Measurements from ENCODE around the gene SH3RF3. TPM values are rescaled to one million over a fixed set of nuclear protein-coding genes. Genes with fewer than 3 reads are reported as not detected.

Gene SH3RF3
- total RNA-seq, 4 donors from 2014 or later = 5.3 to 10.0 (median 8.0) TPM

DNA sequence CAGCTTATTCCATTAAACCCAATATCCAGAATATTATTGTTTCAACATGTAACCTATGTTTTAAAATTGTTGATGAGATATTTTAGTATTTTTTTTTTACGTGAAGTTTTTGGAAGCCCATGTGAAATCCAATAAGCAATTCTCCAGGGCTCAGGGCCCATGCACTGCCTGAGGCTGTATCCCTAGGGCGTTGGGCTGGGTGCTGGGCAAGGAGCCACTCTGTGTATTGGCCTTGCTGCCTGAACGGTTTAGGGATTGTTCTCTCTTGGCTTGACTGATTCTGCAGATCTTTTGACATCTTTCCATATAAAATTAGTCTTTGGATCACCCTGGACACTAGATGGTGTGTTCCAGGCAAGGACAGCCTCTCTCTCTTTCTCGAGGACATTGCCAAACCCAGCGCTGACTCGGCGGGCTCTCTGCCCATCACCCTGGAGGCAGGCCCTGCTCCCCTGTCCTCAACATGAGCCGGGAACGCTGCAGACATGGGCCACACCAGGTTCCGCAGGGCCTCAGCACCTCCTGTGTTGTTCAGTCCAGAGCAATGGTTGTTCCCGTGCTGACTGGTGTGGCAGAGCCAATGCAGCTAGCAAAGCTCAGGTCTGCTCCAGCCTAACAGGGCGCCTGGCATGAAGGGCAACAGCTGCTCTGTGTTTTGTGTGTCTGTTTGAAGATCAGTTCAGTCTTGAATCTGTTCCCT, 321.7 kb downstream of the SH3RF3 start:
- TF ChIP-seq, protein P1, sequence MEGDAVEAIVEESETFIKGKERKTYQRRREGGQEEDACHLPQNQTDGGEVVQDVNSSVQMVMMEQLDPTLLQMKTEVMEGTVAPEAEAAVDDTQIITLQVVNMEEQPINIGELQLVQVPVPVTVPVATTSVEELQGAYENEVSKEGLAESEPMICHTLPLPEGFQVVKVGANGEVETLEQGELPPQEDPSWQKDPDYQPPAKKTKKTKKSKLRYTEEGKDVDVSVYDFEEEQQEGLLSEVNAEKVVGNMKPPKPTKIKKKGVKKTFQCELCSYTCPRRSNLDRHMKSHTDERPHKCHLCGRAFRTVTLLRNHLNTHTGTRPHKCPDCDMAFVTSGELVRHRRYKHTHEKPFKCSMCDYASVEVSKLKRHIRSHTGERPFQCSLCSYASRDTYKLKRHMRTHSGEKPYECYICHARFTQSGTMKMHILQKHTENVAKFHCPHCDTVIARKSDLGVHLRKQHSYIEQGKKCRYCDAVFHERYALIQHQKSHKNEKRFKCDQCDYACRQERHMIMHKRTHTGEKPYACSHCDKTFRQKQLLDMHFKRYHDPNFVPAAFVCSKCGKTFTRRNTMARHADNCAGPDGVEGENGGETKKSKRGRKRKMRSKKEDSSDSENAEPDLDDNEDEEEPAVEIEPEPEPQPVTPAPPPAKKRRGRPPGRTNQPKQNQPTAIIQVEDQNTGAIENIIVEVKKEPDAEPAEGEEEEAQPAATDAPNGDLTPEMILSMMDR (IDR thresholded peaks at IDR 0.05; ENCODE audit: low read depth) = no peak

DNA sequence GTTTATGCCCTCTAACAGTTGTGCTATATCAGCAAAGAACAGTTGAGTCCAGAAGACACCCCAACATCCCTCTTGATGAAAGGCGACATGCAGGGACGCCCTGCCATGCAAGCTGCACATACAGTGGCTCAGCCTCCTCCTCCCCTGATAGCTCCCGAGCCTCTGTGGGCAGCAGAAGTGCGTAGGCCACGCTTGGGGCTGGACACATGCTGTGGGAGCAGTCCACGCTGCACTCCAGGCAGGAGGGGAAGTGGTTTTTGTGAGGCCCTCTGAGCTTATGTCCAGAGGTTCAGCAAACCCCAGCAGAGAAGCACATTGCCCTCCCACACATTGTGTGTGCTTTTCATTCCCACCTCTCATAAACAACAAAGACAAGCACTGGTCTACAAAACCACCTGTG, 322.7 kb downstream of the SH3RF3 start:
- TF ChIP-seq, protein P1 (IDR thresholded peaks at IDR 0.05; ENCODE audit: low read depth) = no peak

DNA sequence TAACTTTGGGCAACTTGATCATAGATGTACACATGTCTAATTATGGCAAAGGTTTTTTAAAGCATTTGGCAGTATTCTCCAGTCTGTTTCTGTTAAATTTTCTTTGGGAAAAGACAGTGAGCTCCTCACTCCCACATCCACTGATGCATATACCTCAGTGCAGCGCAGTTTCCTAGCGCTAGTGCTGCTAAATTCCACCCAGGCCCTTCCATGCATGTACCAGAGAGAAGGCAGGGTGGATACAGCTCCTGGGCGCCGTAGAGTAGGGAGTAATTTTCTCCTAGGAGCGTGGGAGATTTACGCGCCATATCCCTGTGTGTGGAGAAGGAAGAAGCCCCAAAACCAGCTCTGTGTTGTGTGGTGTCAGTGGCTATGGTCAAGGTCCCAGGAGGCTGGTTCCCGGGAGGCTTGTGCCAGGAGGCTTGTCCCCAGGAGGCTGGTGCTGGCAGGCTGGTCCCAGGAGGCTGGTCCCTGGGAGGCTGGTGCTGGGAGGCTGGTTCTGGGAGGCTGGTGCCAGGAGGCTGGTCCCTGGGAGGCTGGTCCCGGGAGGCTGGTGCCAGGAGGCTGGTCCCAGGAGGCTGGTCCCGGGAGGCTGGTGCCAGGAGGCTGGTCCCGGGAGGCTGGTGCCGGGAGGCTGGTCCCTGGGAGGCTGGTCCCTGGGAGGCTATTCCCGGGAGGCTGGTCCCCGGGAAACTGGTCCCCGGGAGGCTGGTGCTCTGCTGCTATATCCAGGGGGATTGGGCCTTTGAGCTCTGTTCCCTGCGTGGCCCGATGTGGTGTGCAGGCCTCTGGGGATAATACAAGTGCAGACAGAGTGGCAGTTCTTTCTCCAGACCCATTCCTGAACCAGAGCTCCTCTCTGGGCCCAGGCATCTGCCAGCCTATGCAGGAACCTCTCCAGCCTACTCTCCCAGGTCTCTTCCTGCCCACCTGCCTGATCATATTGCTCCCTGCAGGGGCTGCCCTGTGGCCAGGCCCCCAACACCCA, 323.6 kb downstream of the SH3RF3 start:
- TF ChIP-seq, protein P1 (IDR thresholded peaks at IDR 0.05; ENCODE audit: low read depth) = no peak

DNA sequence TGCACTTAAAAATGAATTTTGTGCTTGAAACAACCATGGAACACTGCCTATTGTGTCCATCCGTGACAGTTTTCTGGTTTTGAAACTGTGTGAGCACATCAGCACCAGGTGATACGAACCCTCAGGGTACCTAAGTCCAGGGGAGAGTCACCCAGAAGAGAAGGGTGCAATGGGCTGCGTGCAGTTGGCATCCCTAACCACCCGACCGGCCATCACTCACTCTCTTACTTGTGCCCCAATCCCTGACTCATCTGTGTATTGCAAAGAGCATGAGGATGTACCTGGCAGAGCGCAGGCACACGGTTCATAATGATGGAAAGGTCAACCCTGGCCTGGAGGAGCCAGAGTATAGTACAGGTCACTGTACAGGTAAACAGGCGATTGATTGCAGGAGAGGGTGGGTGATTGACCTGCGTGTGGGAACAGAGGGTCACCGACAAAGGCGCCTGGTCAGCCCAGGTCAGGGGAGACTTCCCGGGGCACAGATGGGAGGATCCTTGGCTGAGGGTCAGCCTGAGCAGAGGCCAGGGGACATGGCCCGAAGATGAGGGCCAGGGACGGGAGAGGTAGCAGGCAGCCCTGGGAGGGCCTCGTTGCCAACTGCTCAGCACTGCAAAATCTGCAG, 324.5 kb downstream of the SH3RF3 start:
- TF ChIP-seq, protein P1 (IDR thresholded peaks at IDR 0.05; ENCODE audit: low read depth) = no peak

DNA sequence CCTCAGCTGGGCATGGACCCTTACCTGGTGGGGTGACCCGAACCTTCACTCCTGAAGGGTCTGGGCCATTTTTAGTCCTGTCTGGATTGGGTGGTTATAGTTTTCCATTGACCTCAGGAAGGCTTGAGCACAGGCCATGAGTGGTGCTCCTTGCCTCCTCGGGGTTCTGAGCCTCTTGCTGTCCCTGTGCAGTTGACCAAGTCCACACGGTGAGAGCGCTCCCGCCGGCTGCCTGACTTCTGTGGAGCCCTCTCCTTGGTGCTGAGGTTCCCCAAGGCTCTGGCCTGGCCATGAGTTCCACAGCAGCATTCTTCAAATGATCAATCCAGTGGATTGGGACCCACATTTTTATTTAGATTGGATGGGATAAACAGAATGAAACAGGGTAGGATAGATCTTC, 325.3 kb downstream of the SH3RF3 start:
- TF ChIP-seq, protein P1 (IDR thresholded peaks at IDR 0.05; ENCODE audit: low read depth) = no peak

DNA sequence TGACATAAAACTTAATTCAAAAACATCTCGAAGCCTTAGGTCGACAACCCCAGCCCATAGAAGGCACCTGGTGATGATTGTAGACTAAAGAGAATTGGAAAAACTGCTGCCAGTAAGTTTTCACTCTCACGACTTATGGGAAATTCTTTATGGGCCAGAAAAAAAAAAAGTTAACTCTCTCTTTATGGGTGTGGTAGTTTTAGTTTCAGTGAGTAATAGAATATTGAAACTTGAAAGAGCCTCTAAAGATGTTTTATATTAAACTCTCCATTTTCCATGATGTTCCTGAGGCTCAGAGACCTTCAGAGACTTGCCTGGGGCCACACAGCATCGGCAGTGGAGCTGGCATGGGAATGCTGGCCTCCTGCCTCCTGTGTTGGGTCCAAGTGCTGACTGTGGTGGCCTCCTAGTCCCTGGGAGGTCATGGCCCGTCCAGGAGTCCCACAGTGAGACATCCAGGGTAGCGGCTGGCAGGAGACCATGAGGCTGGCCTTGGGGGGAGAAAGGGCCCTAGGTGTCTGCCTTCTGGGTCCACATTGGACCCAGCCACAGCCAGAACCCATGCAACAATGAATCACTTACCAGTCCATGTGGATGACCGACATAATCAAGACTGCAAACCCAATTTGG, 325.9 kb downstream of the SH3RF3 start:
- TF ChIP-seq, protein P1 (IDR thresholded peaks at IDR 0.05; ENCODE audit: low read depth) = no peak
